Stimulated activated naive CD4-positive, alpha-beta T cell treated with Interleukin-2 at 50 U/mL for 16 hours (primary cell): ENCODE measurements around the gene HPN.
A peak's percentile ranks its signal among the peaks of the same experiment; 100 is the strongest.
"Not testable (repeated sequence)": the region's sequence is repeated elsewhere in the genome, so short reads cannot be mapped to it uniquely, and the experiment has no call there.

Source experiments
- DNase-seq: peaks from one replicate; lab custom pipeline; 2025; lab: John Stamatoyannopoulos, UW

HPN gene

GRCh38 chr19:35041548-35042055, at the start of gene HPN:
Gene HPN, plus strand, starts transcription at chr19:35041721. Its CDS starts 786 bp downstream, at chr19:35042507.
- DNase-seq, result no peak

GRCh38 chr19:34992582-34992981, 48.9 kb upstream of the HPN start:
- not testable (repeated sequence) for DNase-seq

- no peak for DNase-seq
Measured at GRCh38 chr19:34994286-34994642, 47.3 kb upstream of the HPN start.

- no peak for DNase-seq
Measured at GRCh38 chr19:34994643-34995541, 46.6 kb upstream of the HPN start.

GRCh38 chr19:34995551-34995950, 46.0 kb upstream of the HPN start:
- DNase-seq, result no peak

GRCh38 chr19:34997071-34997617, 44.4 kb upstream of the HPN start:
- DNase-seq, result no peak

GRCh38 chr19:34998224-34998623, 43.3 kb upstream of the HPN start:
- not testable (repeated sequence) for DNase-seq

GRCh38 chr19:34998777-34999497, 42.6 kb upstream of the HPN start:
- DNase-seq, result no peak

- peak; percentile 69 for DNase-seq
Measured at GRCh38 chr19:34999498-35000337, 41.8 kb upstream of the HPN start, which contains the start of gene GRAMD1A. Gene GRAMD1A, plus strand, starts transcription at chr19:35000323. Its CDS starts 156 bp downstream, at chr19:35000479.

GRCh38 chr19:35000338-35000646, 41.2 kb upstream of the HPN start:
- DNase-seq, result no peak

GRCh38 chr19:35000647-35001501, 40.6 kb upstream of the HPN start:
- peak; percentile 67 for DNase-seq

GRCh38 chr19:35002037-35002535, 39.4 kb upstream of the HPN start:
- DNase-seq, result no peak

- no peak for DNase-seq
Measured at GRCh38 chr19:35004517-35005255, 36.8 kb upstream of the HPN start.

GRCh38 chr19:35005256-35005977, 36.1 kb upstream of the HPN start:
- no peak for DNase-seq

- not testable (repeated sequence) for DNase-seq
Measured at GRCh38 chr19:35006007-35006341, 35.5 kb upstream of the HPN start.

GRCh38 chr19:35006342-35006998, 35.1 kb upstream of the HPN start:
- DNase-seq, result no peak

GRCh38 chr19:35006999-35007365, 34.5 kb upstream of the HPN start:
- DNase-seq, result no peak

- not testable (repeated sequence) for DNase-seq
Measured at GRCh38 chr19:35007427-35007826, 34.1 kb upstream of the HPN start.

GRCh38 chr19:35008891-35009341, 32.6 kb upstream of the HPN start:
- no peak for DNase-seq
